PC-9 (cell line): ENCODE results near the gene BFAR.

Experiments used
- EZH2 ChIP-seq: fragments of 200-600 bp; sonication (generic); IDR thresholded peaks from 2 replicates; pipeline ENCODE4 v1.8.0; 2017; ENCODE audit warnings: antibody characterized with exemption, low read depth
- TF ChIP-seq, protein P1 (sequence below): fragments of 200-600 bp; sonication (generic); conservative IDR thresholded peaks from 2 replicates; pipeline ENCODE4 v1.6.1; 2017; ENCODE audit warnings: mixed run types, antibody characterized with exemption, mild to moderate bottlenecking, moderate library complexity

- TF ChIP-seq, protein P1, sequence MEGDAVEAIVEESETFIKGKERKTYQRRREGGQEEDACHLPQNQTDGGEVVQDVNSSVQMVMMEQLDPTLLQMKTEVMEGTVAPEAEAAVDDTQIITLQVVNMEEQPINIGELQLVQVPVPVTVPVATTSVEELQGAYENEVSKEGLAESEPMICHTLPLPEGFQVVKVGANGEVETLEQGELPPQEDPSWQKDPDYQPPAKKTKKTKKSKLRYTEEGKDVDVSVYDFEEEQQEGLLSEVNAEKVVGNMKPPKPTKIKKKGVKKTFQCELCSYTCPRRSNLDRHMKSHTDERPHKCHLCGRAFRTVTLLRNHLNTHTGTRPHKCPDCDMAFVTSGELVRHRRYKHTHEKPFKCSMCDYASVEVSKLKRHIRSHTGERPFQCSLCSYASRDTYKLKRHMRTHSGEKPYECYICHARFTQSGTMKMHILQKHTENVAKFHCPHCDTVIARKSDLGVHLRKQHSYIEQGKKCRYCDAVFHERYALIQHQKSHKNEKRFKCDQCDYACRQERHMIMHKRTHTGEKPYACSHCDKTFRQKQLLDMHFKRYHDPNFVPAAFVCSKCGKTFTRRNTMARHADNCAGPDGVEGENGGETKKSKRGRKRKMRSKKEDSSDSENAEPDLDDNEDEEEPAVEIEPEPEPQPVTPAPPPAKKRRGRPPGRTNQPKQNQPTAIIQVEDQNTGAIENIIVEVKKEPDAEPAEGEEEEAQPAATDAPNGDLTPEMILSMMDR: no peak
- no peak for TF ChIP-seq EZH2
These were observed 48.4 kb downstream of the BFAR start for GRCh38 chr16:14681115-14681514.
